Measurements from ENCODE around the gene MCRIP2. TPM values are rescaled to one million over a fixed set of nuclear protein-coding genes. Genes with fewer than 3 reads are reported as not detected.

MCRIP2 gene
- total and polyA plus RNA-seq, 2 experiments from 2014 or later: 64.3 to 67.7 TPM

- H3K27me3 Mint-ChIP-seq (ENCODE audit: insufficient read depth, low read depth, poor library complexity): peaks cover 23% of the 10 kb centered on the region
- no peaks in the 10 kb centered on the region; the same call in 1 of the 3 replicates for H3K9me3 Mint-ChIP-seq
- Histone ChIP-seq H3K4me1 (ENCODE audit: insufficient read depth) (peaks cover 15% of the 10 kb centered on the region; the same call in 1 of the 2 replicates), H3K79me2 (replicated peaks; ENCODE audit: insufficient read depth) (peaks cover 9% of the 10 kb centered on the region; the same call in 1 of the 2 replicates), H4K20me1 (replicated peaks; ENCODE audit: insufficient read depth) (peaks cover 14% of the 10 kb centered on the region; the same call in 1 of the 2 replicates), H3K36me3 (ENCODE audit: insufficient read depth) (no peaks in the 10 kb centered on the region; the same call in 1 of the 2 replicates), H2AFZ (no peak overlapping the region), H3F3A (replicated peaks; ENCODE audit: low read depth) (peaks cover 39% of the 10 kb centered on the region), H3K27ac (ENCODE audit: low read depth) (no peak overlapping the region), H3K4me2 (no peak overlapping the region; the same call in 1 of the 2 replicates), H3K4me3 (no peak overlapping the region; the same call in 1 of the 2 replicates), H3K9me2 (ENCODE audit: insufficient read depth) (no peaks in the 10 kb centered on the region), H3K27me3 (ENCODE audit: insufficient read depth) (no peaks in the 10 kb centered on the region)
- DNase-seq (ENCODE audit: low spot score) (no peak), ATAC-seq (no peak)
- H3K4me1 Mint-ChIP-seq: peaks cover 32% of the 10 kb centered on the region
- H3K36me3 Mint-ChIP-seq (ENCODE audit: low read depth): peaks cover 24% of the 10 kb centered on the region
- H3K27ac Mint-ChIP-seq: no peak overlapping the region
- no peak for TF ChIP-seq ETS1 (IDR thresholded peaks at IDR 0.05)
- no peak for TF ChIP-seq STAT1 (IDR thresholded peaks at IDR 0.05; ENCODE audit: unreplicated experiment)
- TF ChIP-seq ZNF331 (CRISPR knock-in tag; IDR thresholded peaks at IDR 0.05; ENCODE audit: low read depth): no peak
- TF ChIP-seq, protein P1, sequence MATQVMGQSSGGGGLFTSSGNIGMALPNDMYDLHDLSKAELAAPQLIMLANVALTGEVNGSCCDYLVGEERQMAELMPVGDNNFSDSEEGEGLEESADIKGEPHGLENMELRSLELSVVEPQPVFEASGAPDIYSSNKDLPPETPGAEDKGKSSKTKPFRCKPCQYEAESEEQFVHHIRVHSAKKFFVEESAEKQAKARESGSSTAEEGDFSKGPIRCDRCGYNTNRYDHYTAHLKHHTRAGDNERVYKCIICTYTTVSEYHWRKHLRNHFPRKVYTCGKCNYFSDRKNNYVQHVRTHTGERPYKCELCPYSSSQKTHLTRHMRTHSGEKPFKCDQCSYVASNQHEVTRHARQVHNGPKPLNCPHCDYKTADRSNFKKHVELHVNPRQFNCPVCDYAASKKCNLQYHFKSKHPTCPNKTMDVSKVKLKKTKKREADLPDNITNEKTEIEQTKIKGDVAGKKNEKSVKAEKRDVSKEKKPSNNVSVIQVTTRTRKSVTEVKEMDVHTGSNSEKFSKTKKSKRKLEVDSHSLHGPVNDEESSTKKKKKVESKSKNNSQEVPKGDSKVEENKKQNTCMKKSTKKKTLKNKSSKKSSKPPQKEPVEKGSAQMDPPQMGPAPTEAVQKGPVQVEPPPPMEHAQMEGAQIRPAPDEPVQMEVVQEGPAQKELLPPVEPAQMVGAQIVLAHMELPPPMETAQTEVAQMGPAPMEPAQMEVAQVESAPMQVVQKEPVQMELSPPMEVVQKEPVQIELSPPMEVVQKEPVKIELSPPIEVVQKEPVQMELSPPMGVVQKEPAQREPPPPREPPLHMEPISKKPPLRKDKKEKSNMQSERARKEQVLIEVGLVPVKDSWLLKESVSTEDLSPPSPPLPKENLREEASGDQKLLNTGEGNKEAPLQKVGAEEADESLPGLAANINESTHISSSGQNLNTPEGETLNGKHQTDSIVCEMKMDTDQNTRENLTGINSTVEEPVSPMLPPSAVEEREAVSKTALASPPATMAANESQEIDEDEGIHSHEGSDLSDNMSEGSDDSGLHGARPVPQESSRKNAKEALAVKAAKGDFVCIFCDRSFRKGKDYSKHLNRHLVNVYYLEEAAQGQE (IDR thresholded peaks at IDR 0.05; ENCODE audit: unreplicated experiment): no peak
- no peak for TF ChIP-seq EZH2phosphoT487 (IDR thresholded peaks at IDR 0.05; ENCODE audit: unreplicated experiment)
- no peak for TF ChIP-seq POLR2AphosphoS5 (IDR thresholded peaks at IDR 0.05; ENCODE audit: low read depth)
- no peak for TF ChIP-seq JUNB (IDR thresholded peaks at IDR 0.05; ENCODE audit: unreplicated experiment)
- TF ChIP-seq ZNF114 (CRISPR knock-in tag; IDR thresholded peaks at IDR 0.05): no peak
- no peak for TF ChIP-seq EZH2 (IDR thresholded peaks at IDR 0.05; ENCODE audit: low read depth, unreplicated experiment)
- TF ChIP-seq NANOG (IDR thresholded peaks at IDR 0.05; ENCODE audit: borderline replicate concordance): no peak
- TF ChIP-seq, protein P2, sequence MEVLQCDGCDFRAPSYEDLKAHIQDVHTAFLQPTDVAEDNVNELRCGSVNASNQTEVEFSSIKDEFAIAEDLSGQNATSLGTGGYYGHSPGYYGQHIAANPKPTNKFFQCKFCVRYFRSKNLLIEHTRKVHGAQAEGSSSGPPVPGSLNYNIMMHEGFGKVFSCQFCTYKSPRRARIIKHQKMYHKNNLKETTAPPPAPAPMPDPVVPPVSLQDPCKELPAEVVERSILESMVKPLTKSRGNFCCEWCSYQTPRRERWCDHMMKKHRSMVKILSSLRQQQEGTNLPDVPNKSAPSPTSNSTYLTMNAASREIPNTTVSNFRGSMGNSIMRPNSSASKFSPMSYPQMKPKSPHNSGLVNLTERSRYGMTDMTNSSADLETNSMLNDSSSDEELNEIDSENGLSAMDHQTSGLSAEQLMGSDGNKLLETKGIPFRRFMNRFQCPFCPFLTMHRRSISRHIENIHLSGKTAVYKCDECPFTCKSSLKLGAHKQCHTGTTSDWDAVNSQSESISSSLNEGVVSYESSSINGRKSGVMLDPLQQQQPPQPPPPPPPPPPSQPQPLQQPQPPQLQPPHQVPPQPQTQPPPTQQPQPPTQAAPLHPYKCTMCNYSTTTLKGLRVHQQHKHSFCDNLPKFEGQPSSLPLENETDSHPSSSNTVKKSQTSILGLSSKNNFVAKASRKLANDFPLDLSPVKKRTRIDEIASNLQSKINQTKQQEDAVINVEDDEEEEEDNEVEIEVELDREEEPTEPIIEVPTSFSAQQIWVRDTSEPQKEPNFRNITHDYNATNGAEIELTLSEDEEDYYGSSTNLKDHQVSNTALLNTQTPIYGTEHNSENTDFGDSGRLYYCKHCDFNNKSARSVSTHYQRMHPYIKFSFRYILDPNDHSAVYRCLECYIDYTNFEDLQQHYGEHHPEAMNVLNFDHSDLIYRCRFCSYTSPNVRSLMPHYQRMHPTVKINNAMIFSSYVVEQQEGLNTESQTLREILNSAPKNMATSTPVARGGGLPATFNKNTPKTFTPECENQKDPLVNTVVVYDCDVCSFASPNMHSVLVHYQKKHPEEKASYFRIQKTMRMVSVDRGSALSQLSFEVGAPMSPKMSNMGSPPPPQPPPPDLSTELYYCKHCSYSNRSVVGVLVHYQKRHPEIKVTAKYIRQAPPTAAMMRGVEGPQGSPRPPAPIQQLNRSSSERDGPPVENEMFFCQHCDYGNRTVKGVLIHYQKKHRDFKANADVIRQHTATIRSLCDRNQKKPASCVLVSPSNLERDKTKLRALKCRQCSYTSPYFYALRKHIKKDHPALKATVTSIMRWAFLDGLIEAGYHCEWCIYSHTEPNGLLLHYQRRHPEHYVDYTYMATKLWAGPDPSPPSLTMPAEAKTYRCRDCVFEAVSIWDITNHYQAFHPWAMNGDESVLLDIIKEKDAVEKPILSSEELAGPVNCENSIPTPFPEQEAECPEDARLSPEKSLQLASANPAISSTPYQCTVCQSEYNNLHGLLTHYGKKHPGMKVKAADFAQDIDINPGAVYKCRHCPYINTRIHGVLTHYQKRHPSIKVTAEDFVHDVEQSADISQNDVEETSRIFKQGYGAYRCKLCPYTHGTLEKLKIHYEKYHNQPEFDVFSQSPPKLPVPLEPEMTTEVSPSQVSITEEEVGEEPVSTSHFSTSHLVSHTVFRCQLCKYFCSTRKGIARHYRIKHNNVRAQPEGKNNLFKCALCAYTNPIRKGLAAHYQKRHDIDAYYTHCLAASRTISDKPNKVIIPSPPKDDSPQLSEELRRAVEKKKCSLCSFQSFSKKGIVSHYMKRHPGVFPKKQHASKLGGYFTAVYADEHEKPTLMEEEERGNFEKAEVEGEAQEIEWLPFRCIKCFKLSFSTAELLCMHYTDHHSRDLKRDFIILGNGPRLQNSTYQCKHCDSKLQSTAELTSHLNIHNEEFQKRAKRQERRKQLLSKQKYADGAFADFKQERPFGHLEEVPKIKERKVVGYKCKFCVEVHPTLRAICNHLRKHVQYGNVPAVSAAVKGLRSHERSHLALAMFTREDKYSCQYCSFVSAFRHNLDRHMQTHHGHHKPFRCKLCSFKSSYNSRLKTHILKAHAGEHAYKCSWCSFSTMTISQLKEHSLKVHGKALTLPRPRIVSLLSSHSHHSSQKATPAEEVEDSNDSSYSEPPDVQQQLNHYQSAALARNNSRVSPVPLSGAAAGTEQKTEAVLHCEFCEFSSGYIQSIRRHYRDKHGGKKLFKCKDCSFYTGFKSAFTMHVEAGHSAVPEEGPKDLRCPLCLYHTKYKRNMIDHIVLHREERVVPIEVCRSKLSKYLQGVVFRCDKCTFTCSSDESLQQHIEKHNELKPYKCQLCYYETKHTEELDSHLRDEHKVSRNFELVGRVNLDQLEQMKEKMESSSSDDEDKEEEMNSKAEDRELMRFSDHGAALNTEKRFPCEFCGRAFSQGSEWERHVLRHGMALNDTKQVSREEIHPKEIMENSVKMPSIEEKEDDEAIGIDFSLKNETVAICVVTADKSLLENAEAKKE (CRISPR knock-in tag; IDR thresholded peaks at IDR 0.05): no peak
- no peak for TF ChIP-seq CTCF (conservative IDR thresholded peaks at IDR 0.05; ENCODE audit: low read depth in 2 of 2)
- TF ChIP-seq CREB1 (CRISPR knock-in tag; IDR thresholded peaks at IDR 0.05; ENCODE audit: low read depth): no peak
- H3K4me3 Mint-ChIP-seq: no peak overlapping the region
These were observed 36.7 kb downstream of the MCRIP2 start for GRCh38 chr16:678209-678857.

Data from GM23338 (cell line).